Caco-2 (cell line): ENCODE measurements around the gene OXGR1. TPM values are rescaled to one million over a fixed set of nuclear protein-coding genes. Genes with fewer than 3 reads are reported as not detected.
A peak's percentile ranks its signal among the peaks of the same experiment; 100 is the strongest.

Experiments used
- BruUV-seq: library from RNA; stranded (reverse); fragments of 400-500 nt; replicated peaks from 2 replicates; lab custom pipeline; 2021; lab: Mats Ljungman, UMichigan
- CTCF ChIA-PET: fragments of 300-600 bp; sonication (Branson Sonifier 250); formaldehyde crosslinking; loops from one replicate; lab custom pipeline; 2022; ENCODE audit warnings: antibody characterized with exemption; lab: Charles Lee
- POLR2A ChIA-PET: fragments of 300-600 bp; sonication (Branson Sonifier 250); formaldehyde crosslinking; loops from one replicate; lab custom pipeline; 2022; ENCODE audit warnings: antibody characterized with exemption; lab: Charles Lee
- DNase-seq, 2 experiments: peaks; one replicate each; pipeline versions ENCODE4 v3.0.0 to v3.0.0-alpha.2; 2020 to 2022
- H3K27me3 ChIP-seq: replicated peaks from 2 replicates; pipeline ENCODE4 v1.6.0; 2011; ENCODE audit warnings: low read length; ENCODE audit not compliant: control insufficient read depth, insufficient read depth
- H3K36me3 ChIP-seq: 2 replicates; pipeline ENCODE4 v1.5.1; 2011; ENCODE audit warnings: low read length; ENCODE audit not compliant: control insufficient read depth, insufficient read depth
- H3K4me1 ChIP-seq: fragments of 250-450 bp; sonication (Bioruptor Pico); 2 replicates; pipeline ENCODE4 v1.5.1; 2020; ENCODE audit warnings: mild to moderate bottlenecking
- H3K4me3 ChIP-seq: 2 replicates; pipeline ENCODE4 v1.5.1; 2011; ENCODE audit warnings: low read depth, mild to moderate bottlenecking, control low read depth, low read length
- H3K9me3 ChIP-seq: fragments of 250-450 bp; sonication (Bioruptor Pico); 2 replicates; pipeline ENCODE4 v1.5.1; 2020; ENCODE audit warnings: mild to moderate bottlenecking, moderate library complexity
- H3K27ac Mint-ChIP-seq: one replicate; pipeline ENCODE4 v1.8.0; 2022; ENCODE audit warnings: mixed read lengths; ENCODE audit not compliant: unreplicated experiment
- H3K27me3 Mint-ChIP-seq: one replicate; pipeline ENCODE4 v1.8.0; 2022; ENCODE audit warnings: mixed read lengths; ENCODE audit not compliant: insufficient read depth, unreplicated experiment
- H3K36me3 Mint-ChIP-seq: one replicate; pipeline ENCODE4 v1.8.0; 2022; ENCODE audit warnings: mild to moderate bottlenecking, mixed read lengths; ENCODE audit not compliant: insufficient read depth, unreplicated experiment
- H3K4me1 Mint-ChIP-seq: one replicate; pipeline ENCODE4 v1.8.0; 2022; ENCODE audit warnings: low read depth, mixed read lengths; ENCODE audit not compliant: unreplicated experiment
- H3K4me3 Mint-ChIP-seq: one replicate; pipeline ENCODE4 v1.8.0; 2022; ENCODE audit warnings: mild to moderate bottlenecking, moderate library complexity, mixed read lengths; ENCODE audit not compliant: unreplicated experiment
- H3K9me3 Mint-ChIP-seq: one replicate; pipeline ENCODE4 v1.8.0; 2022; ENCODE audit warnings: mixed read lengths; ENCODE audit not compliant: unreplicated experiment
- intact Hi-C: fragments of 100-400 bp; cut with micrococcal nuclease; formaldehyde crosslinking; loops from one replicate; pipeline ENCODE4 v1.10.0; 2022; ENCODE audit not compliant: unreplicated experiment
- total RNA-seq: library from RNA; stranded (reverse); gene quantifications from 2 replicates; pipeline ENCODE4 v1.2.3, GENCODE V29; 2022
- TF ChIP-seq, protein P1 (sequence below), 2 experiments: fragments of 200-600 bp in 1 of 2; IDR thresholded peaks; 1 replicate in 1 of 2; 2 replicates in 1 of 2; pipeline versions ENCODE4 v1.5.1 to v1.8.0; 2011 to 2022; ENCODE audit warnings: antibody characterized with exemption in 1 of 2, control low read depth in 1 of 2, inconsistent platforms in 1 of 2, low read depth in 1 of 2, low read length in 1 of 2, mild to moderate bottlenecking in 1 of 2, moderate library complexity in 1 of 2; ENCODE audit not compliant: insufficient read depth in 1 of 2, severe bottlenecking in 1 of 2, unreplicated experiment in 1 of 2

Gene OXGR1
- total RNA-seq, 1 experiment from 2014 or later: not detected

DNA sequence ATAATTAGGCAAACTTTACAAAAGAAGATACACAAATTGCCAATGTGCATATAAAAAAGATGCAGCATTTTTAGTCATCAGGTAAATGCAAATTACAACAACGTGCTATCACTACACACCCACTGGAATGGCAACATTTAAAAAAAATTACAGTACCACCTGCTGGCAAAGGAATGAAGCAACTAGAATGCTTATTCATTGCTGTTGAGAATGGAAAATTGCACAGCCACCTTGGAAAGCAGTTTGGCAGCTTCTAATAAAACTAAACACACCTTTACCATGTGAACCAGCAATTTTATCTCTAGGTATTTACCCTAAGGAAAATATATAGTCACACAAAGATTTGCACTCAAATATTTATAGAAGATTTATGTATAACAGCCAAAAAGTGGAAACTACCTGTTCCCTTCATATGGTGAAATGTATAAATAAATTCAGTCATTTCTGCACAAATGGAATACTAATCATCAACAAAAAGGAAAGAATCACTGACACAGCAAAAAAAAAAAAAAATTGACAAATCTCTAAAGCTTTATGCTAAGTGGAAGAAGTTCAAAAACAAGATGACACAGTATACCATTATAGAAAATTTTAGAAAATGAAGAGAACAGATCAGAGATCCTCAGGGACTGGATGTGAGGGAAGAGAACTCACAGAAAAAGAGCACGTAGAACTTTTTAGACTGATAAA, 30.3 kb downstream of the OXGR1 start:
- TF ChIP-seq, protein P1, sequence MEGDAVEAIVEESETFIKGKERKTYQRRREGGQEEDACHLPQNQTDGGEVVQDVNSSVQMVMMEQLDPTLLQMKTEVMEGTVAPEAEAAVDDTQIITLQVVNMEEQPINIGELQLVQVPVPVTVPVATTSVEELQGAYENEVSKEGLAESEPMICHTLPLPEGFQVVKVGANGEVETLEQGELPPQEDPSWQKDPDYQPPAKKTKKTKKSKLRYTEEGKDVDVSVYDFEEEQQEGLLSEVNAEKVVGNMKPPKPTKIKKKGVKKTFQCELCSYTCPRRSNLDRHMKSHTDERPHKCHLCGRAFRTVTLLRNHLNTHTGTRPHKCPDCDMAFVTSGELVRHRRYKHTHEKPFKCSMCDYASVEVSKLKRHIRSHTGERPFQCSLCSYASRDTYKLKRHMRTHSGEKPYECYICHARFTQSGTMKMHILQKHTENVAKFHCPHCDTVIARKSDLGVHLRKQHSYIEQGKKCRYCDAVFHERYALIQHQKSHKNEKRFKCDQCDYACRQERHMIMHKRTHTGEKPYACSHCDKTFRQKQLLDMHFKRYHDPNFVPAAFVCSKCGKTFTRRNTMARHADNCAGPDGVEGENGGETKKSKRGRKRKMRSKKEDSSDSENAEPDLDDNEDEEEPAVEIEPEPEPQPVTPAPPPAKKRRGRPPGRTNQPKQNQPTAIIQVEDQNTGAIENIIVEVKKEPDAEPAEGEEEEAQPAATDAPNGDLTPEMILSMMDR (IDR thresholded peaks at IDR 0.05; ENCODE audit: insufficient read depth in 1 of 2, low read depth in 1 of 2, low read length in 1 of 2, severe bottlenecking in 1 of 2, unreplicated experiment in 1 of 2): no peak
- Mint-ChIP-seq H3K4me3 (no peak overlapping the region), H3K36me3 (no peaks in the 10 kb centered on the region), H3K9me3 (peaks cover 39% of the 10 kb centered on the region), H3K27ac (no peak overlapping the region), H3K4me1 (no peaks in the 10 kb centered on the region), H3K27me3 (peaks cover 6% of the 10 kb centered on the region)
- BruUV-seq: no TSS peak
- CTCF ChIA-PET: interaction anchor here (0.6 kb wide), 1 partner anchor 31 kb away, joined by 3 read pairs; no protein-coding TSS in a partner anchor
- Histone ChIP-seq H3K4me1 (no peaks in the 10 kb centered on the region), H3K36me3 (no peaks in the 10 kb centered on the region), H3K4me3 (no peak overlapping the region), H3K9me3 (peaks cover 27% of the 10 kb centered on the region), H3K27me3 (no peaks in the 10 kb centered on the region)
- POLR2A ChIA-PET: no interaction called here
- DNase-seq: no peak
- intact Hi-C loops: loop anchor here (5.0 kb wide), 1 partner anchor 822 kb away; no protein-coding TSS in a partner anchor

DNA sequence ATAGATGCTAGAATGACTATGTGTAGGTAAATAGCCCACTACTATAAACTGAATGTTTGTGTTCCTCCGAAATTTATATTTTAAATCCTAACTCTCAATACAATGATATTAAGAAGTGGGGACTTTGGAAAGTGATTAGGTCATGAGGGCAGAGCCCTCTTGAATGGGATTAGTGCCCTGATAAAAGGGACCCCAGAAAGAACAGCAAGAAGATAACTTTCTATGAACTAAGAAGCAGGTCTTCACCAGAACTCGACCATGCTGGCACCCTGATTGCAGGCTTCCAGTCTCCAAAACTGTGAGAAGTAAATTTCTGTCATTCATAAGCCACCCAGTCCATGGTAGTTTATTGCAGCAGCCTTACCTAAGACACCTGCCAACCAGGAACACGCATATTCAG, 33.9 kb downstream of the OXGR1 start:
- CTCF ChIA-PET: no interaction called here
- H3K9me3 Mint-ChIP-seq: peaks cover 6% of the 10 kb centered on the region

GRCh38 chr13:96958286-96958891, 35.9 kb downstream of the OXGR1 start:
- H3K4me1 ChIP-seq: no peaks in the 10 kb centered on the region
- H3K4me3 Mint-ChIP-seq: no peak overlapping the region
- no peaks in the 10 kb centered on the region for H3K4me1 Mint-ChIP-seq

More for the DNA sequence above, 33.9 kb downstream of the OXGR1 start:
- intact Hi-C loops: loop anchor here (5.0 kb wide), 1 partner anchor 818 kb away; no protein-coding TSS in a partner anchor
- DNase-seq: no peak
- Histone ChIP-seq H3K4me3 (no peak overlapping the region), H3K4me1 (no peaks in the 10 kb centered on the region), H3K9me3 (0 out of 2 replicates have a peak, but pooled peaks cover 3% of the 10 kb centered on the region), H3K36me3 (no peaks in the 10 kb centered on the region), H3K27me3 (no peaks in the 10 kb centered on the region)
- no TSS peak for BruUV-seq
- no peak overlapping the region for H3K27ac Mint-ChIP-seq
- H3K36me3 Mint-ChIP-seq: no peaks in the 10 kb centered on the region
- H3K4me3 Mint-ChIP-seq: no peak overlapping the region
- POLR2A ChIA-PET: no interaction called here
- TF ChIP-seq, protein P1 (IDR thresholded peaks at IDR 0.05; ENCODE audit: insufficient read depth in 1 of 2, low read depth in 1 of 2, low read length in 1 of 2, severe bottlenecking in 1 of 2, unreplicated experiment in 1 of 2): no peak
- no peaks in the 10 kb centered on the region for H3K4me1 Mint-ChIP-seq
- peaks cover 8% of the 10 kb centered on the region for H3K27me3 Mint-ChIP-seq

More at GRCh38 chr13:96958286-96958891, 35.9 kb downstream of the OXGR1 start:
- Mint-ChIP-seq H3K36me3 (no peaks in the 10 kb centered on the region), H3K27me3 (peaks cover 6% of the 10 kb centered on the region), H3K9me3 (no peaks in the 10 kb centered on the region), H3K27ac (no peak overlapping the region)
- POLR2A ChIA-PET: no interaction called here
- no TSS peak for BruUV-seq
- Histone ChIP-seq H3K36me3 (no peaks in the 10 kb centered on the region), H3K4me3 (no peak overlapping the region), H3K9me3 (no peaks in the 10 kb centered on the region), H3K27me3 (no peaks in the 10 kb centered on the region)
- DNase-seq: peak in 1 of 2 experiments; percentile 44
- intact Hi-C loops: loop anchor here (1.0 to 2.0 kb wide), 3 partner anchors 70 to 938 kb away; no protein-coding TSS in a partner anchor
- CTCF ChIA-PET: interaction anchor here (0.7 to 2.4 kb wide), 5 partner anchors 33 to 938 kb away, joined by 3 to 8 read pairs (median 6); no protein-coding TSS in a partner anchor
- TF ChIP-seq, protein P1 (IDR thresholded peaks at IDR 0.05; ENCODE audit: insufficient read depth in 1 of 2, low read depth in 1 of 2, low read length in 1 of 2, severe bottlenecking in 1 of 2, unreplicated experiment in 1 of 2): peak; percentile 57 to 87
